OCI-LY7 (cell line): ENCODE measurements around the gene EHD4. TPM values are rescaled to one million over a fixed set of nuclear protein-coding genes. Genes with fewer than 3 reads are reported as not detected.

Experiments
- BruUV-seq: library from RNA; stranded (reverse); fragments of 400-500 nt; replicated peaks from 2 replicates; lab custom pipeline; 2021; lab: Mats Ljungman, UMichigan
- CTCF ChIA-PET: fragments of 300-600 bp; sonication (Branson Sonifier 250); formaldehyde crosslinking; loops from one replicate; lab custom pipeline; 2022; ENCODE audit warnings: antibody characterized with exemption; ENCODE audit not compliant: unreplicated experiment; lab: Charles Lee
- POLR2A ChIA-PET: fragments of 300-600 bp; sonication (Branson Sonifier 250); formaldehyde crosslinking; loops from one replicate; lab custom pipeline; 2022; ENCODE audit warnings: antibody characterized with exemption; lab: Charles Lee
- DNase-seq: peaks from one replicate; pipeline ENCODE4 v3.0.0-alpha.2; 2015; ENCODE audit warnings: low spot score
- H2AFZ ChIP-seq: fragments of 200-600 bp; sonication (generic), shearing (Covaris generic); 2 replicates; pipeline ENCODE4 v1.6.1; 2014; ENCODE audit warnings: mild to moderate bottlenecking, antibody characterized with exemption, low read length, moderate library complexity
- H3K27ac ChIP-seq: fragments of 200-600 bp; sonication (generic); 2 replicates; pipeline ENCODE4 v1.5.1; 2014; ENCODE audit warnings: mixed run types, low read depth, mild to moderate bottlenecking, moderate library complexity, low read length, inconsistent platforms; ENCODE audit not compliant: poor library complexity, severe bottlenecking
- H3K36me3 ChIP-seq: fragments of 200-600 bp; sonication (generic); 2 replicates; pipeline ENCODE4 v1.6.1; 2014; ENCODE audit warnings: mild to moderate bottlenecking, antibody characterized with exemption, low read length, moderate library complexity, mixed read lengths; ENCODE audit not compliant: insufficient read depth
- H3K4me1 ChIP-seq: fragments of 200-600 bp; sonication (generic); 2 replicates; pipeline ENCODE4 v1.5.1; 2014; ENCODE audit warnings: mild to moderate bottlenecking, low read length; ENCODE audit not compliant: insufficient read depth, poor library complexity, severe bottlenecking
- H3K4me2 ChIP-seq: fragments of 200-600 bp; sonication (generic); 2 replicates; pipeline ENCODE4 v1.6.1; 2014; ENCODE audit warnings: mild to moderate bottlenecking, low read length
- H3K4me3 ChIP-seq: fragments of 200-600 bp; sonication (generic); 2 replicates; pipeline ENCODE4 v1.5.1; 2014; ENCODE audit warnings: mild to moderate bottlenecking, low read depth, low read length; ENCODE audit not compliant: poor library complexity, severe bottlenecking
- H3K79me2 ChIP-seq: fragments of 200-600 bp; sonication (generic); 2 replicates; pipeline ENCODE4 v1.6.1; 2016; ENCODE audit warnings: low read depth, mild to moderate bottlenecking, low read length, moderate library complexity, mixed read lengths; ENCODE audit not compliant: insufficient read depth
- H3K9me2 ChIP-seq: fragments of 200-600 bp; sonication (generic); 2 replicates; pipeline ENCODE4 v1.6.1; 2016; ENCODE audit warnings: mild to moderate bottlenecking, low read length, mixed read lengths; ENCODE audit not compliant: insufficient read depth
- H3K9me3 ChIP-seq: fragments of 200-600 bp; sonication (generic); 2 replicates; pipeline ENCODE4 v1.6.1; 2014; ENCODE audit warnings: mild to moderate bottlenecking, mixed run types, low read length, mixed read lengths
- H4K20me1 ChIP-seq: fragments of 200-600 bp; sonication (generic); 2 replicates; pipeline ENCODE4 v1.6.1; 2014; ENCODE audit warnings: mild to moderate bottlenecking, antibody characterized with exemption, low read length, moderate library complexity, mixed read lengths; ENCODE audit not compliant: insufficient read depth
- EZH2phosphoT487 ChIP-seq: fragments of 200-600 bp; sonication (generic); IDR thresholded peaks from 2 replicates; pipeline ENCODE4 v1.6.1; 2018; ENCODE audit warnings: low read depth, borderline replicate concordance, mild to moderate bottlenecking, mixed run types, antibody characterized with exemption, low read length, moderate library complexity, mixed read lengths
- intact Hi-C: fragments of 100-400 bp; cut with micrococcal nuclease; formaldehyde crosslinking; loops from one replicate; pipeline ENCODE4 v1.10.0; 2022; ENCODE audit not compliant: unreplicated experiment
- total RNA-seq, 2 experiments: library from RNA; depleted of rRNA in 1 of 2; stranded (reverse); fragments of >200 nt in 1 of 2; shearing (Covaris generic) in 1 of 2; gene quantifications; 2 replicates each; pipeline ENCODE4 v1.2.3, GENCODE V29; 2014 to 2022
- TF ChIP-seq, protein P1 (sequence below): fragments of 200-600 bp; sonication (generic); conservative IDR thresholded peaks from 2 replicates; pipeline ENCODE4 v1.5.1; 2014; ENCODE audit warnings: mild to moderate bottlenecking, antibody characterized with exemption, low read length, moderate library complexity, mixed read lengths

EHD4 gene
- total RNA-seq, 2 experiments from 2014 or later: 13.5 to 19.4 TPM

DNA sequence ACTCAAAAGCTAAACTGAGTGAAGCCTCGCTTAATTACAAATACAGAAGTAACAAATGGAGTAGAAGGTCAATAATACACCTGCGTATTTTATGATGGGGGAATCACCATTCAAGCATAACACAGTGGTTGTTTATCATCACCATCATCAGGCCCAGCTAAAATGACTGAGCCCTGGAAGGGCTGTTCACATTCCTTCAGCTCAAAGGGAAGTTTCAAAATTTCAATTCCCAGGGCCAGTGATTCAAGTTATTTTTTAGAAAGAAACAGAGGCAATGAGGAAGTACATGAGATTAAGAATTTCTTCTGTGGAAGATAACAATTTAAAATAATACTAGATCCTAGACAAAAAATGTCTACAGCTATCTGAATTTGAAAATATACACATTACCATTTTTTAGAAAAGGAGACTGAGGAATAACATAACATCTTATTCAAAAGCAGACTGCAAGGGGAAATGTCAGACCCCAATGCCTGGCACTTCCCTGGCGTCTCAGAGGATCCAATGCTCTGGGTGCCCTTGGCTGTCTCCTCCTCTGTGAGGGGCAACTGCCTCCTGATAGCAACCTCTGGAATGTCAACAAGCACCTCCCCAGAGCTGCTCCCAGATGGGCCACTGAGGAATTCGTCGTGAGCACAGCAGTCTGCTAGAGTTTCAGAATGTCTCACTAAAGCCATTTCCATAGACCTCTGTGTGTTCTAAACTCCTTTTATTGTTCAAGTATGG lies 22.8 kb downstream of the EHD4 start:
- no peak overlapping the region for H2AFZ ChIP-seq
- TF ChIP-seq, protein P1, sequence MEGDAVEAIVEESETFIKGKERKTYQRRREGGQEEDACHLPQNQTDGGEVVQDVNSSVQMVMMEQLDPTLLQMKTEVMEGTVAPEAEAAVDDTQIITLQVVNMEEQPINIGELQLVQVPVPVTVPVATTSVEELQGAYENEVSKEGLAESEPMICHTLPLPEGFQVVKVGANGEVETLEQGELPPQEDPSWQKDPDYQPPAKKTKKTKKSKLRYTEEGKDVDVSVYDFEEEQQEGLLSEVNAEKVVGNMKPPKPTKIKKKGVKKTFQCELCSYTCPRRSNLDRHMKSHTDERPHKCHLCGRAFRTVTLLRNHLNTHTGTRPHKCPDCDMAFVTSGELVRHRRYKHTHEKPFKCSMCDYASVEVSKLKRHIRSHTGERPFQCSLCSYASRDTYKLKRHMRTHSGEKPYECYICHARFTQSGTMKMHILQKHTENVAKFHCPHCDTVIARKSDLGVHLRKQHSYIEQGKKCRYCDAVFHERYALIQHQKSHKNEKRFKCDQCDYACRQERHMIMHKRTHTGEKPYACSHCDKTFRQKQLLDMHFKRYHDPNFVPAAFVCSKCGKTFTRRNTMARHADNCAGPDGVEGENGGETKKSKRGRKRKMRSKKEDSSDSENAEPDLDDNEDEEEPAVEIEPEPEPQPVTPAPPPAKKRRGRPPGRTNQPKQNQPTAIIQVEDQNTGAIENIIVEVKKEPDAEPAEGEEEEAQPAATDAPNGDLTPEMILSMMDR: no peak
- no peak for TF ChIP-seq EZH2phosphoT487
- no peak overlapping the region for H3K4me2 ChIP-seq
- H3K9me2 ChIP-seq: no peaks in the 10 kb centered on the region
- H3K79me2 ChIP-seq: no peaks in the 10 kb centered on the region
- intact Hi-C loops: no loop called here
- POLR2A ChIA-PET: no interaction called here
- no TSS peak for BruUV-seq
- DNase-seq: no peak
- no peaks in the 10 kb centered on the region for H3K9me3 ChIP-seq
- H3K27ac ChIP-seq: no peak overlapping the region
- H4K20me1 ChIP-seq: no peaks in the 10 kb centered on the region
- H3K36me3 ChIP-seq: peaks cover 20% of the 10 kb centered on the region
- CTCF ChIA-PET: no interaction called here
- no peaks in the 10 kb centered on the region for H3K4me1 ChIP-seq
- no peak overlapping the region for H3K4me3 ChIP-seq

DNA sequence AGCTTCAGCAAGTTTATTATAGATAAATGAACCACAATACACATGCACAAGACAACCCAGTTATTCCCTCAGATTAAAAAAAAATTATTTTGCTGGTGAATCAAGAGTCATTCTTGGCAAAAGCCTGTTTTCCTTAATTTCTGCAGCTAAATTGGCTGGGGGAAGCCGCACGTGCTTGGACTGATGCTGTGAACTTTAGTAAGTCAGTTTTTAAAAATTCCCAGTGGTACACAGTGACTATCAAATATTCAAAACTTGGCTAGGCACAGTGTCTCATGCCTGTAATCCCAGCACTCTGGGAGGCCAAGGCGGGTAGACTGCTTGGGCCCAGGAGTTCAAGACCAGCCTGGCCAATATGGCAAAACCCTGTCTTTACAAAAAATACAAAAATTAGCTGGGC lies 23.9 kb downstream of the EHD4 start:
- DNase-seq: no peak
- Histone ChIP-seq H2AFZ (no peak overlapping the region), H3K36me3 (peaks cover 16% of the 10 kb centered on the region), H4K20me1 (no peaks in the 10 kb centered on the region), H3K79me2 (no peaks in the 10 kb centered on the region), H3K4me2 (no peak overlapping the region), H3K4me3 (no peak overlapping the region), H3K9me2 (no peaks in the 10 kb centered on the region), H3K4me1 (no peaks in the 10 kb centered on the region), H3K9me3 (no peaks in the 10 kb centered on the region), H3K27ac (no peak overlapping the region)
- ChIA-PET CTCF (no interaction called here), POLR2A (interaction anchor here (0.6 kb wide), 1 partner anchor 302 kb away, joined by 3 read pairs; no protein-coding TSS in a partner anchor)
- no TSS peak for BruUV-seq
- TF ChIP-seq, protein P1: no peak
- no peak for TF ChIP-seq EZH2phosphoT487
- intact Hi-C loops: no loop called here

DNA sequence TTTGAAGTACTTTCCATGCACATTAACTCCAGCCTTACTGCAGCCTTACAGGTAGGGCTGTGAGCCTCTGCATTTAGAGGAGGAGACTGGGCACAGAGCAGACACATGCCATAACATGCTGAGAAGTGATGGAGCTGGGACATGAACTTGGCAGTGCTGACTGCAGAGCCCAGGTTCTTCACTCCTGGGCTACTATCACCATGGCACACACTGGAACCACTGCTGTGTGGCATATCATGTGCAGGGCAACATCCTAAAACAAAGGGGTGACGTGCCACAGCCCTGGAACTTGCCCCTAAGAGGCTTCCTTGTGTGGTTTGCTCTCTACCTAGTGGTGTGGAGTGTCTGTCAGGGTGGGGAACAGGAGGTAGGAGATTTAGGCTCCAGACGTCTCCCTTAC lies 25.4 kb downstream of the EHD4 start:
- TF ChIP-seq, protein P1: no peak
- no peak for TF ChIP-seq EZH2phosphoT487
- DNase-seq: no peak
- Histone ChIP-seq H3K79me2 (no peaks in the 10 kb centered on the region), H3K9me3 (no peaks in the 10 kb centered on the region), H3K4me3 (no peak overlapping the region), H3K4me1 (no peaks in the 10 kb centered on the region), H3K9me2 (no peaks in the 10 kb centered on the region), H3K4me2 (no peak overlapping the region), H4K20me1 (no peaks in the 10 kb centered on the region), H2AFZ (no peak overlapping the region), H3K27ac (no peak overlapping the region), H3K36me3 (peaks cover 2% of the 10 kb centered on the region; the same call in 1 of the 2 replicates)
- ChIA-PET POLR2A (no interaction called here), CTCF (no interaction called here)
- BruUV-seq: no TSS peak
- intact Hi-C loops: no loop called here
